Measurements from ENCODE around the gene ZNF557.

ZNF557 gene

DNA sequence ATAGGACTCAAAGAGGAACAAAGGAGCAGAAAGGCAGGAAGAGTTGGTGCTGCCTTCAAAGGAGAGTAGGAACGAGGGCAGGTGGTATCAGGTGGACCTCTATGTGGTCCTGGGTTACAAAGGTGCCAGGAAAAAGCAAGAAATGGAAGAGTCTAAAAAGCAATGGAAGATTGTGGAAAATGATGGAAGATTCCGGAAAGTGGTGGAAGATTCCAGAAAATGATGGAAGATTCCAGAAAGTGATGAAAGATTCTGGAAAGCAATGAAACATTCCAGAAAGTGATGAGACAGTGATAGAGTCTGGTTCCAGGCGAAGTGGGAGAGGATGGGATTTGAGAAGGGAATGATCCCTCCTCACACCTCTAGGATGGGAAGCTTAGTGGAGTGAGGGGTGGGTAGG lies 55.3 kb downstream of the ZNF557 start:
- TF ChIP-seq, protein P1, sequence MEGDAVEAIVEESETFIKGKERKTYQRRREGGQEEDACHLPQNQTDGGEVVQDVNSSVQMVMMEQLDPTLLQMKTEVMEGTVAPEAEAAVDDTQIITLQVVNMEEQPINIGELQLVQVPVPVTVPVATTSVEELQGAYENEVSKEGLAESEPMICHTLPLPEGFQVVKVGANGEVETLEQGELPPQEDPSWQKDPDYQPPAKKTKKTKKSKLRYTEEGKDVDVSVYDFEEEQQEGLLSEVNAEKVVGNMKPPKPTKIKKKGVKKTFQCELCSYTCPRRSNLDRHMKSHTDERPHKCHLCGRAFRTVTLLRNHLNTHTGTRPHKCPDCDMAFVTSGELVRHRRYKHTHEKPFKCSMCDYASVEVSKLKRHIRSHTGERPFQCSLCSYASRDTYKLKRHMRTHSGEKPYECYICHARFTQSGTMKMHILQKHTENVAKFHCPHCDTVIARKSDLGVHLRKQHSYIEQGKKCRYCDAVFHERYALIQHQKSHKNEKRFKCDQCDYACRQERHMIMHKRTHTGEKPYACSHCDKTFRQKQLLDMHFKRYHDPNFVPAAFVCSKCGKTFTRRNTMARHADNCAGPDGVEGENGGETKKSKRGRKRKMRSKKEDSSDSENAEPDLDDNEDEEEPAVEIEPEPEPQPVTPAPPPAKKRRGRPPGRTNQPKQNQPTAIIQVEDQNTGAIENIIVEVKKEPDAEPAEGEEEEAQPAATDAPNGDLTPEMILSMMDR (IDR thresholded peaks at IDR 0.05; ENCODE audit: control insufficient read depth, extremely low read depth, insufficient read depth), result no peak
- H3K4me3 ChIP-seq (ENCODE audit: low read depth, low read length), result no peak overlapping the region
- no peak for DNase-seq (ENCODE audit: low read depth)

DNA sequence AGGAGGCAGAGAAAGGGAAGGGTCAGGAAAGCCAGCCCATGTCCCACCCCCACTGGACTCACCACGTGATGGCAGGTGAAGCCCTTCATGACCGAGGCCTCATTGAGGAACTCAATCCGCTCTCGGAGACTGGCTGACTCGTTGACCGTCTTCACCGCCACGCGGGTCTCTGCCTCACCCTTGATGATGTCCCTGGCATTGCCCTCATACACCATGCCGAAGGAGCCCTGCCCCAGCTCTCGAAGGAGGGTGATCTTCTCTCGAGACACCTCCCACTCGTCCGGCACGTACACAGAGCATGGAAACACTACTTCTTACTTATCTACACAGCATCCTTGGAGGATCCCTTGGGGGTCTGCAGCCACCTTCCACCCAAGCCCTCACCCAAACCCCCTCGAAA lies 55.7 kb downstream of the ZNF557 start:
- no peak for DNase-seq (ENCODE audit: low read depth)
- TF ChIP-seq, protein P1 (IDR thresholded peaks at IDR 0.05; ENCODE audit: control insufficient read depth, extremely low read depth, insufficient read depth), result no peak
- H3K4me3 ChIP-seq (ENCODE audit: low read depth, low read length), result no peak overlapping the region

DNA sequence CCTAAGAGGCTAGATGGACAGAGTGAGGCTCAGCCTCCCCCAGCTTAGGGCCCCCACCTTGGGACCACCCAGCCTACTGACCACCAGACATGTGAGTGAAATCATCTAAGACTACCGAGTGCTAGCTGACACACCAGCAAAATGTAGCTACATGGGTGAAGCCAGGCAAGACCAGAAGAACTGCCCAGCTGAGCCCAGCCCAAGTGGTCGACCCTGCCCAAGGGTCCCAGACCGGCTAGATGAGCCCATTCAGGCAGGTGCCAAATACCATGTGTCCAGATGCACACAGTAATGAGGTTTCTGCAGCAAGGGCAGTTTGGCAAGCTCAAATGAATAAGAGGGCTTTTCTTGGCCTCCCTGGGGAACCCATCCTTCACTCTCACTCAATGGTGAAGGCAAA lies 56.6 kb downstream of the ZNF557 start:
- no peak for DNase-seq (ENCODE audit: low read depth)
- TF ChIP-seq, protein P1 (IDR thresholded peaks at IDR 0.05; ENCODE audit: control insufficient read depth, extremely low read depth, insufficient read depth), result no peak
- H3K4me3 ChIP-seq (ENCODE audit: low read depth, low read length), result no peak overlapping the region

DNA sequence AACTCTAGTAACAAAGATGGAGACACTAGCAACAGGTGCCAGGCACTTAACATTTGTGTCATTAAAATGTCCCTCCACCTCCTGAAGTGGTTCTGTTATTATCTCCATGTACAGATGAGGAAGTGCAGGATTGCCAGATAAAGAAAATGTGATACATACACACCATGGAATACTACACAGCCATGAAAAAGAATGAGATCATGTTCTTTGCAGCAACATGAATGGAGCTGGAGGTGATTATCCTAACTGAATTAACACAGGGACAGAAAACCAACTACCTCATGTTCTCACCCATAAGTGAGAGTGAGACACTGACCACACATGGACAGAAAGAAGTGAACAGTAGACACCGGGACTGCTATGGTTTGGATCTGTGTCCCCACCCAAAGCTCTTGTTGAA lies 60.5 kb downstream of the ZNF557 start:
- TF ChIP-seq, protein P1 (IDR thresholded peaks at IDR 0.05; ENCODE audit: control insufficient read depth, extremely low read depth, insufficient read depth), result no peak
- no peak for DNase-seq (ENCODE audit: low read depth)
- H3K4me3 ChIP-seq (ENCODE audit: low read depth, low read length), result no peak overlapping the region

DNA sequence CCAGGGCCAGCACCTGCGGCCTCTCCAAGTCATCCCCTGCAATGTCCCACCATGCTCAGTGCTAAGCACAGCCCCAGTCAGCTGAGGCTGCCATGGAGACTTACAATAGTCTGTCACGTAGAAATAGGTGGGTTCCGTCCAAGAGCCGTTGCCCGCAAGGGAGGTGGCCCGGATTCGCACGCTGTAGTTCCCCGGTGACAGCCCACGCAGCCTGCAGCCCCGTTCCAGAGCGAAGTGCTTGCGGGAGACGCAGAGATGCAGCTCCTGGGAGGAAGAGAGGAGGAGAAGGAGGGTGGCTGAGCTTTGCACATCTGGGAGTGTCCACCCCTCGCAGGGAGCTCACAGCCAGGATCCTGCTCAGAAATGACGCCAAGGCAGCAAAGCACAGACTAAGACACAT lies 62.6 kb downstream of the ZNF557 start:
- no peak overlapping the region for H3K4me3 ChIP-seq (ENCODE audit: low read depth, low read length)
- TF ChIP-seq, protein P1 (IDR thresholded peaks at IDR 0.05; ENCODE audit: control insufficient read depth, extremely low read depth, insufficient read depth), result no peak
- DNase-seq (ENCODE audit: low read depth), result no peak

DNA sequence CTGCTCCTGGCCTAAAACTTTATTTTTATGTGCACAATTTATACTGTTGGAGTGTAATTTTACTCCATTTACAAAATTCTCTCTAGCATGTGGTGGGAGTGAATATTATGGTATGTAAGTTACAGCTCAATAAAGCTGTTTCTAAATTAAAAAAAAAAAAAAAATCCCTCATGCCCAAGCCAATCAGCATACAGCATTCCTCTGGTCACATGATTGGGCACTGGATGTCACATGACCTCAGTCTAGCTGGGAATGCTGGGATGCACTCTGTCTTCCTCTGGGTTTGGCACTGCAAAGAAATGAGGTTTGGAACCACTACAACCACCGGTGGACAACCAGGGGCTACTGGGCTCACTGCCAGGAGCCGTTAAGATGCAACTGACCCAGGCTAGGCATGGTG lies 67.6 kb downstream of the ZNF557 start:
- no peak overlapping the region for H3K4me3 ChIP-seq (ENCODE audit: low read depth, low read length)
- DNase-seq (ENCODE audit: low read depth), result no peak
- TF ChIP-seq, protein P1 (IDR thresholded peaks at IDR 0.05; ENCODE audit: control insufficient read depth, extremely low read depth, insufficient read depth), result no peak
